Colonic mucosa (tissue), 4 donors: Measurements from ENCODE around the gene LRSAM1. TPM values are rescaled to one million over a fixed set of nuclear protein-coding genes. Genes with fewer than 3 reads are reported as not detected.

Experiments used
- DNase-seq: peaks from one replicate; pipeline ENCODE4 v3.0.0-alpha.2; 2020
- H3K27ac ChIP-seq: fragments of 200-600 bp; one replicate; pipeline ENCODE4 v1.8.0; 2021
- H3K27me3 ChIP-seq: fragments of 200-600 bp; one replicate; pipeline ENCODE4 v1.8.0; 2021
- H3K36me3 ChIP-seq: fragments of 200-600 bp; one replicate; pipeline ENCODE4 v1.8.0; 2021
- H3K4me1 ChIP-seq: fragments of 200-600 bp; one replicate; pipeline ENCODE4 v1.8.0; 2021; ENCODE audit warnings: mild to moderate bottlenecking
- H3K4me3 ChIP-seq: fragments of 200-600 bp; one replicate; pipeline ENCODE4 v1.8.0; 2021
- H3K9ac ChIP-seq, 2 donors: one replicate each; pipeline ENCODE4 v1.7.0; 2013; ENCODE audit warnings: control low read depth in 2 of 2, low read depth in 2 of 2, low read length in 2 of 2
- H3K9me3 ChIP-seq: fragments of 200-600 bp; one replicate; pipeline ENCODE4 v1.8.0; 2021
- CTCF ChIP-seq: fragments of 200-600 bp; IDR thresholded peaks from one replicate; pipeline ENCODE4 v1.8.0; 2022; ENCODE audit warnings: antibody characterized with exemption, mild to moderate bottlenecking
- intact Hi-C: fragments of 100-400 bp; cut with DNase I; formaldehyde crosslinking; loops from one replicate; pipeline ENCODE4 v1.14.1; 2022
- total RNA-seq, 2 donors: library from RNA; stranded (reverse); fragmentation: NEBNext Ultra II Directional in 1 of 2; extraction: Animal tissue kit (Norgen Biotek cat#: 25700) in 1 of 2; gene quantifications; one replicate each; pipeline ENCODE4 v1.2.1, GENCODE V29; 2021
- donor health status: healthy.
- donor health status: DM: no; HTN: no; CAD: no.
- donor health status: DM: no; HTN: no; CAD: no.

LRSAM1 gene
- total RNA-seq, 2 donors from 2014 or later: 14.7 to 15.6 TPM

- H3K36me3 ChIP-seq: peaks cover 23% of the 10 kb centered on the region
- H3K4me3 ChIP-seq: no peak overlapping the region
- no peak for TF ChIP-seq CTCF
- intact Hi-C loops: no loop called here
- H3K27ac ChIP-seq: no peak overlapping the region
- no peaks in the 10 kb centered on the region for H3K4me1 ChIP-seq
- no peak overlapping the region for H3K9ac ChIP-seq
- no peak for DNase-seq
- H3K27me3 ChIP-seq: no peaks in the 10 kb centered on the region
- H3K9me3 ChIP-seq: no peaks in the 10 kb centered on the region
These were observed 78.4 kb downstream of the LRSAM1 start for GRCh38 chr9:127529671-127530070.

- Histone ChIP-seq H3K27ac (no peak overlapping the region), H3K9ac (no peak overlapping the region), H3K4me1 (no peaks in the 10 kb centered on the region), H3K27me3 (no peaks in the 10 kb centered on the region), H3K9me3 (no peaks in the 10 kb centered on the region), H3K4me3 (no peak overlapping the region), H3K36me3 (peaks cover 16% of the 10 kb centered on the region)
- DNase-seq: peak; percentile 17
- TF ChIP-seq CTCF: no peak
- intact Hi-C loops: no loop called here
These were observed 79.1 kb downstream of the LRSAM1 start for GRCh38 chr9:127530206-127530941.

GRCh38 chr9:127531676-127532075 is 80.4 kb downstream of the LRSAM1 start:
- no peak for TF ChIP-seq CTCF
- H3K27me3 ChIP-seq: no peaks in the 10 kb centered on the region
- no peak for DNase-seq
- no peaks in the 10 kb centered on the region for H3K9me3 ChIP-seq
- no peak overlapping the region for H3K4me3 ChIP-seq
- H3K27ac ChIP-seq: no peak overlapping the region
- intact Hi-C loops: no loop called here
- peaks cover 13% of the 10 kb centered on the region for H3K36me3 ChIP-seq
- H3K4me1 ChIP-seq: no peaks in the 10 kb centered on the region
- no peak overlapping the region for H3K9ac ChIP-seq

- Histone ChIP-seq H3K4me1 (no peaks in the 10 kb centered on the region), H3K9ac (no peak overlapping the region), H3K27ac (no peak overlapping the region), H3K27me3 (no peaks in the 10 kb centered on the region), H3K9me3 (no peaks in the 10 kb centered on the region), H3K4me3 (no peak overlapping the region), H3K36me3 (peaks cover 4% of the 10 kb centered on the region)
- no peak for DNase-seq
- intact Hi-C loops: no loop called here
- TF ChIP-seq CTCF: no peak
These were observed 83.1 kb downstream of the LRSAM1 start for GRCh38 chr9:127534250-127534906.

- H3K4me1 ChIP-seq: no peaks in the 10 kb centered on the region
- H3K27me3 ChIP-seq: no peaks in the 10 kb centered on the region
- no peak overlapping the region for H3K27ac ChIP-seq
These were observed 83.6 kb downstream of the LRSAM1 start for GRCh38 chr9:127534931-127535330.

More at GRCh38 chr9:127534931-127535330, 83.6 kb downstream of the LRSAM1 start:
- no peak for DNase-seq
- Histone ChIP-seq H3K4me3 (no peak overlapping the region), H3K36me3 (peaks cover 4% of the 10 kb centered on the region), H3K9ac (no peak overlapping the region), H3K9me3 (no peaks in the 10 kb centered on the region)
- no peak for TF ChIP-seq CTCF
- intact Hi-C loops: no loop called here
